CD4-positive, alpha-beta T cell treated with Interleukin-21 for 1 hour (primary cell): ENCODE results near the gene TKFC.
"Not testable (repeated sequence)": the region's sequence is repeated elsewhere in the genome, so short reads cannot be mapped to it uniquely, and the experiment has no call there.

Experiments
- DNase-seq: peaks from one replicate; pipeline ENCODE4 v3.0.0-alpha.2; 2020

Gene TKFC

DNA sequence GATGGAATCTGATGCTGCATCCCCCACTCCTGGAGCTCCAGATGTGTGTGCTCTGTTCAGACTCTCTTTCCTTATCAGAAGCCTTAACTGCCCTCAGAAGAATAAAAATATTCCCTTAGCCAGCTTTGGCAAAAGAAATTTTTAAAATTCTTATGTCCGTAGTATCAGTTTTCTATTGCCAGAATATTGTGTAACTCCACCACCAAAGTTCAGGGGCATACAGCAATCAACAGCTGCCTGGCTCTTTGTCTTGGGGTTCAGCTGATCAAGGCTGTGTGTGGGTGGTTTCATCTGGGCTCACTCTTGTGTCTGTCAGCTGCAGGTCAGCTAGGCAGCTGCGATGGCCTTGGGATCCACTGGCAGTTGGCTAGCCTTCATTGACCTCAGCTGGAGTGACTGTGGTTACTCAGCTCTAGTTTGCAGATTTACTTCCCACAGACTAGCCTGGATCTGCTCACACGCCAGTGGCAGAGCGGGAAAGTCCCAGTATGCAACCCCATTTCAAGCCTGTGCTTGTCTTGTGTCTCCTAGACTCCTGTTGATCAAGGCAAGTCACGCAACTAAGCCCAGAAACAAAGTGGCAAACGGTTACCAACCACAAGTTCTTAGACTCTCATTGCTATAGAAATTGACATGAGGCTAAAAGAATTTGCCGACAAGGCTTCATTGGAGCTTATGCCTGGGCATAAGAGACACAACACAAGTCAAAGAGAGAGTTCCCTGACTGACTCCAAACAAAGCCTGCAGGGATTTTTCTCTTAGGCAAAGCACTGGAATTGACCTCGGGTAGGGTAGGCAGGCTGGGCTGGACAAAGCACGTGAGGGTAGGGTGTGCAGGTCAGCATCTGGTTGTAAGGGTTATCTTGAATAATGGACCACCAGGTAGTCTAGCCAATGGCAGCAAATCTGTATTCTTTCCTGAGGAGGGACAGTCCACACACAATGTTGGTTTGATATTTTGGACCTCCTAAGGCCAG is 36.6 kb downstream of the TKFC start:
- DNase-seq, result no peak

- no peak for DNase-seq
Measured at GRCh38 chr11:61370349-61371005, 37.4 kb downstream of the TKFC start.

DNA sequence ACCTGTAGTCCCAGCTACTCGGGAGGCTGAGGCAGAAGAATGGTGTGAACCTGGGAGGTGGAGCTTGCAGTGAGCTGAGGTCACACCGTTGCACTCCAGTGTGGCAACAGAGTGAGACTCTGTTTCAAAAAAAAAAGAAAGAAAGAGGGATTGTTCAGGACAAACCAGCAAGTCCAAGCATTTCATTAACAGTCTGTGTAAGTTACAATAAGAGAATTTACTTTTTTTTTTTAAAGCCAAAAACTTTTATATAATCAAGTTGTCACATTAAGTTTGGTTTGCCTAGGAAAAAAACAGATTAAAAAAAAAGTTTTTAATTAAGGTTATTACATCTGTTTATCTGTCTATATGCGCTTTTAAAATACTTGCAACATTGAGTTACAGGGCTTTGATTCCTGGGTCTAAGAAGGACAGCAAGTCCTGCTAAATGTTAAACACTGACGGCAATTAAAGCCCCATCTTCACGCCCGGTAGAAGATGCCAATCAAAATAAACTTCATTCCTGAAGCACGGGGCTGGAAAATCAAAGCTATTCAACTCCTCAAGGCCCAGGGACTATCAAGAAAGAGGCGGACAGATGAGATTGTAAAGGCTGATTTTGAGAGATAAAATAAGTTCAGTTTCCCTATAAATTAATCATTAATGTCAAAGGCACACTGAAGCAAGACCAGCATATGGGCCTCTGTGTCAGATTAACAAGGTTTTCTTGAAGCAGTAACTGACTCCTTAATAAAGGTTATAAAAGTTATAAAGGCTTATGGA is 39.8 kb downstream of the TKFC start:
- DNase-seq, result no peak

- DNase-seq, result no peak
Measured at GRCh38 chr11:61375761-61376108, 42.7 kb downstream of the TKFC start.

GRCh38 chr11:61377461-61378160 is 44.6 kb downstream of the TKFC start:
- no peak for DNase-seq

GRCh38 chr11:61378713-61379313 is 45.8 kb downstream of the TKFC start:
- DNase-seq, result no peak

- DNase-seq, result no peak
Measured at GRCh38 chr11:61380884-61381283, 47.9 kb downstream of the TKFC start.

GRCh38 chr11:61383859-61384258 is 50.8 kb downstream of the TKFC start:
- not testable (repeated sequence) for DNase-seq

- no peak for DNase-seq
Measured at GRCh38 chr11:61384271-61385242, 51.5 kb downstream of the TKFC start.

DNA sequence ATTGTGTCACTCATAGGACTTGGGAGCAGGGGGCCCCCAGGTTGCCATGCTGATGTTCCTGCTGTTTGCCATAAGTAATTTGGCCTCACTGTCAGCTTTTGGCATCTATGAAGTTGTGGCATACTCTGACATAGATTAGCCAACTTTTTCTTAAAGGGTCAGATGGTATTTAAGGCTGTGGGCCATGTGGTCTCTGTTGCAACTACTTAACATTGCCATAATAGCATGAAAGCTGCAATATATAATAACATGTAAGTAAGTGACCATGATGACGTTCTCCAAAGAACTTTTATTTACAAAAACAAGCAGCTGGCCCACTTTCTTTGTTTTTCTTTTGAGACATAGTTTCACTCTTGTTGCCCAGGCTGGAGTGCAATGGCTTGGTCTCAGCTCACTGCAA is 57.1 kb downstream of the TKFC start:
- no peak for DNase-seq

- DNase-seq, result peak; percentile 24
Measured at GRCh38 chr11:61392981-61393595, 60.1 kb downstream of the TKFC start.
